Fibroblast of villous mesenchyme (primary cell): ENCODE results near the gene SEMA4A. TPM values are rescaled to one million over a fixed set of nuclear protein-coding genes. Genes with fewer than 3 reads are reported as not detected.
"Not testable (repeated sequence)": the region's sequence is repeated elsewhere in the genome, so short reads cannot be mapped to it uniquely, and the experiment has no call there.

ENCODE experiments used
- DNase-seq: peaks from one replicate; pipeline ENCODE4 v3.0.0-alpha.2; 2010; ENCODE audit warnings: low read depth
- H3K4me3 ChIP-seq: 2 replicates; pipeline ENCODE4 v1.5.1; 2011; ENCODE audit warnings: low read depth, mild to moderate bottlenecking, low read length
- CTCF ChIP-seq: IDR thresholded peaks from 2 replicates; pipeline ENCODE4 v1.5.1; 2012; ENCODE audit warnings: low read depth, mild to moderate bottlenecking, low read length; ENCODE audit not compliant: insufficient read depth
- total RNA-seq: library from RNA; depleted of rRNA; stranded (reverse); fragments of >200 nt; gene quantifications from 2 replicates; pipeline ENCODE4 v1.2.3, GENCODE V29; 2012

Gene SEMA4A
- total RNA-seq, 1 donor = 0.43 TPM

GRCh38 chr1:156165083-156165482 is 11.7 kb downstream of the SEMA4A start:
- no peak for TF ChIP-seq CTCF
- DNase-seq = no peak
- no peak overlapping the region for H3K4me3 ChIP-seq

GRCh38 chr1:156167536-156167935 is 14.2 kb downstream of the SEMA4A start:
- no peak overlapping the region for H3K4me3 ChIP-seq
- no peak for TF ChIP-seq CTCF
- no peak for DNase-seq

DNA sequence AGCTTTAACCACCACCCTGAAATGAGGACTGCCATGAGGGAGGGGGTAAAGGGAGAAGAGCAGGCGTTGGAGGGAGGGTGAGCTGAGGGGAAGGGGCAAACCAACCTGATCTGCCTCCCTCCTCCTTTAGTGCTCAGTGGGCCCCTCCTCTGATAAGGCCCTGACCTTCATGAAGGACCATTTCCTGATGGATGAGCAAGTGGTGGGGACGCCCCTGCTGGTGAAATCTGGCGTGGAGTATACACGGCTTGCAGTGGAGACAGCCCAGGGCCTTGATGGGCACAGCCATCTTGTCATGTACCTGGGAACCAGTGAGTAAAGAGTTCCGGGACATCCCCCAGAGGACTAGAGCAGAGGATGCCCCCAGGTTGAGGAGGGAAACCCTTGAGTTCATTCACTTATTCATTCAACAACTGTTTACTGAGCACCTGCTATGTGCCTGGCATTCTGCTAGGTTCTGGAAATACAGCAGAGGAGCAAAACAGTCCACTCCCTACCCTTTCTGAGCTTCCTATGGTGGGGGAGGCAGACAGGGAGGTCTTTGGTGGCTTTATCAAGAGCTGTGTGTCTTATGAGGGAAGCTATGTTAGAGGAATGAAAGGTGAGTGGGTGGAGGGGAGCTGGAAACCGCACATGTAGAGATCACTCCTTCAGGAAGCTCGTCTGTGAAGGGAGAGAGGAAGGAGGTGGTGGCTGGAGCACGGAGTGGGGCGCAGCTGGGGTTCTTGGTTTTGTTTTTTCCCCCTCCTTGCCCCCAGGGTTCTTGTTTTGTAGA is 19.5 kb downstream of the SEMA4A start:
- H3K4me3 ChIP-seq = no peak overlapping the region
- no peak for DNase-seq
- TF ChIP-seq CTCF = no peak

DNA sequence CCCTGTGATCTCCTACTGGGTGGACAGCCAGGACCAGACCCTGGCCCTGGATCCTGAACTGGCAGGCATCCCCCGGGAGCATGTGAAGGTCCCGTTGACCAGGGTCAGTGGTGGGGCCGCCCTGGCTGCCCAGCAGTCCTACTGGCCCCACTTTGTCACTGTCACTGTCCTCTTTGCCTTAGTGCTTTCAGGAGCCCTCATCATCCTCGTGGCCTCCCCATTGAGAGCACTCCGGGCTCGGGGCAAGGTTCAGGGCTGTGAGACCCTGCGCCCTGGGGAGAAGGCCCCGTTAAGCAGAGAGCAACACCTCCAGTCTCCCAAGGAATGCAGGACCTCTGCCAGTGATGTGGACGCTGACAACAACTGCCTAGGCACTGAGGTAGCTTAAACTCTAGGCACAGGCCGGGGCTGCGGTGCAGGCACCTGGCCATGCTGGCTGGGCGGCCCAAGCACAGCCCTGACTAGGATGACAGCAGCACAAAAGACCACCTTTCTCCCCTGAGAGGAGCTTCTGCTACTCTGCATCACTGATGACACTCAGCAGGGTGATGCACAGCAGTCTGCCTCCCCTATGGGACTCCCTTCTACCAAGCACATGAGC is 23.3 kb downstream of the SEMA4A start:
- TF ChIP-seq CTCF = no peak
- DNase-seq = no peak
- H3K4me3 ChIP-seq = no peak overlapping the region

- H3K4me3 ChIP-seq = no peak overlapping the region
- no peak for DNase-seq
- TF ChIP-seq CTCF = no peak
These were observed 24.7 kb downstream of the SEMA4A start for GRCh38 chr1:156177919-156178654.

DNA sequence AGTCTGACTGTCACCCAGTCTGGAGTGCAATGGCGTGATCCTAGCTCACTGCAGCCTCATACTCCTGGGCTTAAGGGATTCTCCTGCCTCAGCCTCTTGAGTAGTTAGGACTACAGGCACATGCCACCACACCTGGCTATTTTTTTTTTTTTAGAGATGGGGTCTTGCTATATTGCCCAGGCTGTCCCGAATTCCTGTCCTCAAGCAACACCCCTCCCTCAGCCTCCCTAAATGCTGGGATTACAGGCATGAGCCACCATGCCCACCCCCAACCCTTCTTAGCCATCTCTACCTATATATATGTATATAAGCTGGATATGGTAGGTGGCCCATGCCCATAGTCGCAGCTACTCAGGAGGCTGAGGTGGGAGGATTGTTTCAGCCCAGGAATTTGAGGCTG is 27.1 kb downstream of the SEMA4A start:
- no peak for TF ChIP-seq CTCF
- DNase-seq = no peak
- H3K4me3 ChIP-seq = no peak overlapping the region

DNA sequence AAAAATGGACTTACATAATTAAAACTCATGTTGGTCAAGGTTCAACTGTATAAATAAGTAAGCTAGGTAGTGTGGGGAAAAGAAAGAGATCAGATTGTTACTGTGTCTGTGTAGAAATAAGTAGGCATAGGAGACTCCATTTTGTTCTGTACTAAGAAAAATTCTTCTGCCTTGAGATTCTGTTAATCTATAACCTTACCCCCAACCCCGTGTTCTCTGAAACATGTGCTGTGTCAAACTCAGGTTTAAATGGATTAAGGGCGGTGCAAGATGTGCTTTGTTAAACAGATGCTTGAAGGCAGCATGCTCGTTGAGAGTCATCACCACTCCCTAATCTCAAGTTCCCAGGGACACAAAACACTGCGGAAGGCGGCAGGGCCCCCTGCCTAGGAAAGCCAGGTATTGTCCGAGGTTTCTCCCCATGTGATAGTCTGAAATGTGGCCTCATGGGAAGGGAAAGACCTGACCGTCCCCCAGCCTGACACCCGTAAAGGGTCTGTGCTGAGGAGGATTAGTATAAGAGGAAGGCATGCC is 28.1 kb downstream of the SEMA4A start:
- not testable (repeated sequence) for H3K4me3 ChIP-seq, DNase-seq

- not testable (repeated sequence) for DNase-seq, H3K4me3 ChIP-seq
These were observed 28.8 kb downstream of the SEMA4A start for GRCh38 chr1:156182010-156182779.

DNA sequence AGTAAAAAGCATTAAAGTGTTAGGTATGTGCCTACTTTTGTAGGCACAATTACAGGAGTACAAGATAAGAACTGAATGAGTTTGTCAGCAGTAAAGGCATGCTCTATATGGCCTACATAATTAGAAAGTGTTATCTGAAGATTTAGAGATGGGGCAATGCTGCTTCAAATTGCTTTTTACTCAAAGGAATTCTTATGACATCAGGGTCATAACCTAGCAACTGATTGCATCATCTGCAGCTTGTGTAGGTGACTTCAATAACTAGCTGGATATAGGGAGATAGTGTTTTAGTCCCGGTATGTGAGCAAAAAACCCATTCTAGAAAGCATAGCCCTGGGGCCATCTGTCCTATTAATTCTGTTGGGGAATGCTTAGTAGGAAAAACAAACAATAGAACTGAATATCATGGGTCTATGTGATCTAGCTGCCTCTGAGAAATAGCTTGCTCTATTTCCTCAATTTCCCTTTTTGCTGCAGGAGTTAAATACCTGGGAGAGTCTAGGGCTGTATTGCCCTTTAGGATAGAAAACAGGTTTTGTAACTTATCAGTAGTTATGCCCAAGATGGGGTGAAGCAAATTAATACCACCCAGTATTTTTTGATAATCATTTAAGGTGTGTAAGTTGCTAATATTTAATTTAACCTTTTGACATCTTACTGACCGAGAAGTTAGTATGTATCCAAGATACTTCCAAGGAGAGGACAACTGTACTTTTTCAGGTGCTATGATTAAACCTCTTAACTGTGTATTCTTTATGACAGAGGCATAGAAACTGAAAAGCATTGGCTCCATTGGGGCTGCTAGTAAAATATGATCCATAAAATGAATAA is 33.2 kb downstream of the SEMA4A start:
- not testable (repeated sequence) for H3K4me3 ChIP-seq
- DNase-seq = peak; percentile 20
